Body of pancreas (tissue), 4 donors: ENCODE results near the gene BTBD1. TPM values are rescaled to one million over a fixed set of nuclear protein-coding genes. Genes with fewer than 3 reads are reported as not detected.

ENCODE experiments used
- ATAC-seq: fragments of 150-250 bp; one replicate; pipeline ENCODE4 v1.9.1; 2016
- DNase-seq, 4 donors: peaks; one replicate each; pipeline ENCODE4 v3.0.0-alpha.2; 2019
- H3K27ac ChIP-seq, 4 donors: fragments of 200-600 bp; sonication (generic); 1 replicate in 3 of 4; 2 replicates in 1 of 4; pipeline versions ENCODE4 v1.5.1 to v1.6.1; 2016 to 2019; ENCODE audit warnings: mild to moderate bottlenecking in 1 of 4, mixed read lengths in 1 of 4, moderate library complexity in 1 of 4
- H3K27me3 ChIP-seq, 2 donors: fragments of 200-600 bp; sonication (generic); one replicate each; pipeline ENCODE4 v1.6.0; 2016; ENCODE audit warnings: mild to moderate bottlenecking in 1 of 2
- H3K36me3 ChIP-seq, 2 donors: fragments of 200-600 bp; sonication (generic); replicated peaks in 1 of 2; 2 replicates each; pipeline ENCODE4 v1.5.1; 2016; ENCODE audit warnings: low read depth in 2 of 2; ENCODE audit not compliant: insufficient read depth in 1 of 2
- H3K4me1 ChIP-seq: fragments of 200-600 bp; sonication (generic); one replicate; pipeline ENCODE4 v1.6.0; 2016
- H3K4me3 ChIP-seq, 2 donors: fragments of 200-600 bp; sonication (generic); 1 replicate in 1 of 2; 2 replicates in 1 of 2; pipeline ENCODE4 v1.5.1; 2016 to 2019
- H3K9me3 ChIP-seq, 3 donors: fragments of 200-600 bp; sonication (generic); 1 replicate in 2 of 3; 2 replicates in 1 of 3; pipeline ENCODE4 v1.5.1; 2016
- CTCF ChIP-seq, 7 experiments: fragments of 450-650 bp in 4 of 7; fragments of 200-600 bp in 3 of 7; sonication (generic) in 3 of 7; IDR thresholded peaks; one replicate each; pipeline ENCODE4 v1.5.1; 2016 to 2019; ENCODE audit warnings: antibody characterized with exemption in 7 of 7
- POLR2A ChIP-seq, 3 donors: fragments of 450-650 bp; IDR thresholded peaks; one replicate each; pipeline ENCODE4 v1.6.1; 2016; ENCODE audit warnings: antibody characterized with exemption in 3 of 3, mild to moderate bottlenecking in 2 of 3
- WGBS, 2 donors: methylation state at CpG; one replicate each; pipeline ENCODE4 v1.1.5; 2017; 5-methylcytosine and 5-hydroxymethylcytosine counted together
- intact Hi-C: fragments of 100-400 bp; cut with DNase I; formaldehyde crosslinking; loops from one replicate; pipeline ENCODE4 v1.15.1; 2023
- microRNA-seq, 2 donors: library from miRNA; unstranded; fragments of <30 nt; microRNA quantifications; one replicate each; pipeline ENCODE4, GENCODE V29; 2016; ENCODE audit warnings: borderline number of aligned reads in 2 of 2, borderline replicate concordance in 2 of 2
- small RNA-seq: library from RNA; depleted of rRNA; stranded (forward); fragments of <200 nt; gene quantifications from one replicate; pipeline ENCODE3, GENCODE V24; 2016
- total RNA-seq, 2 donors: library from RNA; depleted of rRNA; stranded (reverse); fragments of >200 nt; gene quantifications; one replicate each; pipeline ENCODE4 v1.1.0, GENCODE V29; 2016

The BTBD1 gene
- total RNA-seq, 2 donors from 2014 or later, result 24.4 to 37.9 TPM

- TF ChIP-seq POLR2A (IDR thresholded peaks at IDR 0.05) (no peak), CTCF (IDR thresholded peaks at IDR 0.05) (no peak)
- no peak overlapping the region for H3K4me3 ChIP-seq
- intact Hi-C loops, result no loop called here
- DNase-seq (no peak), ATAC-seq (no peak)
- H3K36me3 ChIP-seq, result no peaks in the 10 kb centered on the region
- H3K4me1 ChIP-seq, result peaks cover 51% of the 10 kb centered on the region
- WGBS, 2 donors, result 86 to 96% methylated on average over 4 of the region's 4 CpGs
- H3K27me3 ChIP-seq, result no peaks in the 10 kb centered on the region
- H3K27ac ChIP-seq, result no peak overlapping the region
- H3K9me3 ChIP-seq, result no peaks in the 10 kb centered on the region
Observed at GRCh38 chr15:82968066-82968465, 99.0 kb downstream of the BTBD1 start.

GRCh38 chr15:82966671-82967071 is 100.4 kb downstream of the BTBD1 start:
- intact Hi-C loops, result no loop called here
- no peak overlapping the region for H3K4me3 ChIP-seq
- ATAC-seq (no peak), DNase-seq (no peak)
- TF ChIP-seq CTCF (IDR thresholded peaks at IDR 0.05) (no peak), POLR2A (IDR thresholded peaks at IDR 0.05) (no peak)
- WGBS, 2 donors, result 78 to 91% methylated on average over 4 of the region's 4 CpGs
- peaks cover 38% of the 10 kb centered on the region for H3K4me1 ChIP-seq
- no peaks in the 10 kb centered on the region for H3K36me3 ChIP-seq
- no peaks in the 10 kb centered on the region for H3K9me3 ChIP-seq
- no peak overlapping the region for H3K27ac ChIP-seq
- H3K27me3 ChIP-seq, result no peaks in the 10 kb centered on the region

Small RNA genes within 50 kb of the gene (microRNA-seq; reads per million reads assigned to microRNA genes)
- 0 reads per million in 2 donors for gene MIR4515

Small RNA genes within 50 kb of the gene (small RNA-seq; reads per million reads assigned to genes)
- not detected for gene MIR4515

Other genes starting within 250 kb of the BTBD1 start
- gene HOMER2, start 114.5 kb downstream of the BTBD1 start, total RNA-seq, result 100 to 1,000 TPM; 331 to 469 TPM
- gene RAMAC, start 81.0 kb downstream of the BTBD1 start, total RNA-seq, result 10 to 100 TPM in 1 of 2 donors, 1 to 10 TPM in 1; 9.1 to 12.2 TPM
- 1 to 10 TPM; 9.3 to 9.6 TPM for gene C15orf40, start 55.6 kb downstream of the BTBD1 start, total RNA-seq
- gene TM6SF1, start 40.4 kb upstream of the BTBD1 start, total RNA-seq, result 1 to 10 TPM; 1.8 to 2.3 TPM
- 10 to 100 TPM; 10.4 to 22.7 TPM for gene HDGFL3, start 140.6 kb upstream of the BTBD1 start, total RNA-seq
- under 1 TPM in 1 of 2 donors, not detected in 1; 0.26 TPM for gene BNC1, start 217.4 kb upstream of the BTBD1 start, total RNA-seq